T-helper 22 cell (primary cell): ENCODE results near the gene TTC6.

Experiments
- DNase-seq: peaks from one replicate; pipeline ENCODE4 v3.0.0-alpha.2; 2020; ENCODE audit warnings: low read depth

The TTC6 gene

DNA sequence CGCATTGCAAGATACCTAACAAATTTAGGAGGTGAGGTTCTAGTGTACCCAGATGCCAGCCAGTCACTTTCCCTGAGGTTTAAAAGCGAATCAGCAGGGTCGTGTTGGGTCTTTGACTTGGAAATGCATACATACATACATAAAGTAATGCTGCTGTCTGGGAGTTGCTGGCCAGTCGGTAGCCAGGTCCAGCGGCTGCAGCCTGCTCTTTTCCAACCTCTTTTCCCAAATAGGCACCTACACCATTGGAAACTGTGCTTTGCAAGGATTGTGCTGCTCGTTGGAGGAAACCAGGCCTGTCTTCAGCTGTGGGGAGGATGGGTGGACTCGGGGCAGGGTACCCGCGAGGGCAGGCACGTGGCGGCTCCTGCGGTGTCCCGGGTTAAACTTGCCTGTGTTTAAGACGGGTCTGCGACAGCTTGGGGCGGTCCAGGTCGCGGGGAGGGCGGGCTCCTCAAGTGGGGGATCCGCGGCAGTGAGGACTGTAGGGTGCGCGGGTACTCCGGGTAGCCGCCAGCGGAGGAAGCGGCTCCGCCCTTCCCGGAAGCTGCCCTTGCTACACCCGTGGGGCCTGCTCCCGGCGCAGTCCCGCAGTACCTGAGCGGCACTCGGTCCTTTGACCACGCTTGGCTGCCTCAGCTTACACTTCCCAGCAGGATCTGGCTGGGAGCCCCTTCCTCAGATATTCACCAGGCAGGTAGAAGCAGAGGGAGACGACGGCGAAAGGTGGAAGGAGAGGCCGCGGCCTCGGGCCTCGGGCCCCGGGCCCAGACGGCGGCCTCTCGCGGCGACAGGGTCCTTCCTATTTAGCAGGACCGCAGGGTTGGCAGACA is 2.7 kb downstream of the TTC6 start:
- DNase-seq: no peak

DNA sequence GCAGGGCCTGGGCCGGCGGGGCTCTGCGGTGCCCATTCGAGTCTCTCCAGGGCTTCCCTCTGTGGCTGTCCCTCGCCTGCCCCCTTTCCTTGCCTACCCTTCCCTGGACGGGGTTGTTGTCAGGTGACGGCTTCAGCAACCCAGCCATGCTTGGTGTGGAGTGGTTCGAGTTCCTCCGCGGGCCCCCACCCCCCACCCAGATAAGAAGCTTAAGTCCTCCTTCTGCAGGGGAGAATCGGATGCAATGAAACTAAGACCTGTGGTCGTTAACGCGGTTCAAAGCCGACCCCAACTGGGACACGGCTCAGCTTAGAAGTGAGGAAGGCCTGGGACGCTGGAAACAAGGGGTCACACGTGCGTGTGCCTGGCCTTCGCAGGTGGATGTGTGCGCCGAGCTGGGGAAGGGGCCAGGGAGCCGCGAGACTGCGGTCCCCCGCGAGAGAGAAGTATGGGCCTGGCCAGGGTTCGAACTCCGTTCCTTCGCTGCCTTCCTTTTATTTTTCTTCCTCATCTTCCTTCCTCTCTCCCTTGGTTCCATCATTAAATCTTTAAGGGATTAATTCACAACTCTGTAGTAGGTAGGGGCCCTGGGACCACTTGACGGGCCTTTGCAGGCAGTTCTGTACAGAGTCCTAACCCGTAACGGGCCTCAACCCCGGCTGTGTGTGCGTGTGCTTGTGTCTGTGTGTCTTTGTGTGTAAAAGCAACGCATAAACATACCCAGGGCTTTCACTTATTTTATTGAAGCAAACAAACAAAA is 3.5 kb downstream of the TTC6 start:
- no peak for DNase-seq

DNA sequence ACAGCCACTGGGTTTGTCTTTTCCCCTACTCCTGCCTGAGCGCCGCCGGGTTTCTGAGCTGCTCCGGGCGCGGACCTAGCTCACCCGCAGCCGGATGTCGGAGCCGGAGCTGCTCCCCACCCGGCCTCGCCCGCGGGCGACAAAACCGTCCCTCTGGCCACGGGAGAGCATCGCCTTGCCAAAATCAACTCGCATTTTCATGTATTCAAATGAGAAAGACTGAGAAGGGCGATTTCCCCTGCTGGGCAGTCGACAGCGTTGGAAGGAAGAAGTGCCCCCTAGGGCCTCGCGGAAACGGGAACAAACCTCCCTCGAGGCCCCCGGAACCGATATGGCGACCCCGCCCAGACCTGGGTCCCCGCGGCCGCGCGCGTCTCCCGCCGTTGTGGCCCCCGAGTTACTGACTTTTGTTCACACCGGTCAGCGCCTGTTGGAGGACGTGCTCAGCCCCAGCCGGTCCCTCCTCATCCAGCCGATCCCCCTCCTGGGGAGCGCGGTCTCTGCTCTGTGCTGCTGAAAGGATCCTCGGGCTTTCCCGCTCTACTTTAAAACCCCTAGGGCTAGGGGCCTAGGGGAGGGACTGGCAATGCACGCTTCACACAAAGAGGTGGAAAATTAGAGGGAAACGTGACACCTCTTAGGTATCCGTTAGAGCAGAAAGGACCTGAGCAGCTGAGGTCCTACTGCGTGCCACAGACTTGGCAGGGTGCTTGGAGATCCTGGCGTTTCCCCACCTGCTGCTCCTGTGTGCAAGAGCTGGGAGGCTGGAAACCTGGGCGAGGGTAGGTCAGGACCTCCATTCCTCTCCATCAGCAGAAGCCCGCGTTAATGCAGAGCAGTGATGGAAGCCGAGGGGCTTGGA is 4.3 kb downstream of the TTC6 start:
- no peak for DNase-seq

DNA sequence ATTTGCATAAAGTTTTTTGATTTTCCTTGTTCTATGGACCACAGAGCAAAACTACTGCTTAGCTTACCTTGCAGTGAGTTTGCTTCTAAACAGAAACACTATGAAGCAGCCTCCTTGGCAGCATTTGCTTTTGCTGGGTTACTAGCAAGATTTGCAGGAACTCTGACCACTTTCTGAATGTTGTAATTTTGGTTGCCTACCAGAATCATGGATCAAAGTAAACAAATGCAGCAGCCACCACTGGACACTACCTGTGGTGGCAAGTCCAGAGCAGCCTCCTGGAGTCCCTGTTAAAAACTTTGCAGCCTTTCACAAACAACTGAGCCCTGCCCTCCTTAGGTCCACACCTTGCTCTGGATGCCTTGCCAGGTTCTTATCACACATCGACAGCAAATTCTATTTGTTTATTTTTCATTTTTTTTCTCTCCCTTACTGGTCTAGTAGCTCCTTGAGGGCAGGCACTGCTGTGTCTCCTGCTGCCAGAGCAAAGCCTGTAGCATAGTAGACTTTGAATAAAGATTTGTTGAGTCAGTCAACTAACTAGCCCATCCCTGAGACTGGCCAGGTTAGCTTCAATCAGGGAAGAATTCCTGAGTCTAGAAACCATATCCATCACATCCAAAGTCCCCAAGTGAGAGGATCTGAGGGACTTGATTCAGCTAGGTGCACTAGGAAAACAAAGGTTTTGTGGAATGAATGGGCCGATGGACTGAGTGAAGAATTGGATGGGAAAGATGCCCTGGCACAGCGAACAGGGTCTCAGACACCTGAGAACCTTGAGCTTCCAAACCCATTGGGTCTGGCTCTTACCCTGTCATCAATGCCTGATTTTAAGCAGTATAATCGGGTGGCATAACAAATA is 5.7 kb downstream of the TTC6 start:
- no peak for DNase-seq

DNA sequence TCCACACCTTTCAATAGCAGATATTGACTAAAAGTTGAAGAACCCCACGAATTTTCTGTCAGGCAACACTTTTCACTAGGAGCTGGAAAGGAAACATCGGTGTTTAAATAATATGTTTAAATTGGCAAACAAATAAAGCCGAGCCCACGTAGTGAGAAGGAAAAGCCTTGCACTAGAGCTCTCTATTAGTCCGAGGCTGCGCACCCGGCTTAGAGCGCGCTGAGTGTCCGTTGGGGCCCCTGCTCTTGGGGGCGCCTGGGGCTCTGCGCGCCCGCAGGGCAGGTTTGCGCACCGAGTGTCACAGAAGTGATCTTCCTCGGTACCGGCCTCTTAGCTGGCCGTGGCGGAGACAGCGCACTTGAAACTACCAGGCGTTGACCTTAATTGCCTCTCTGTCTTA is 6.4 kb downstream of the TTC6 start:
- no peak for DNase-seq

DNA sequence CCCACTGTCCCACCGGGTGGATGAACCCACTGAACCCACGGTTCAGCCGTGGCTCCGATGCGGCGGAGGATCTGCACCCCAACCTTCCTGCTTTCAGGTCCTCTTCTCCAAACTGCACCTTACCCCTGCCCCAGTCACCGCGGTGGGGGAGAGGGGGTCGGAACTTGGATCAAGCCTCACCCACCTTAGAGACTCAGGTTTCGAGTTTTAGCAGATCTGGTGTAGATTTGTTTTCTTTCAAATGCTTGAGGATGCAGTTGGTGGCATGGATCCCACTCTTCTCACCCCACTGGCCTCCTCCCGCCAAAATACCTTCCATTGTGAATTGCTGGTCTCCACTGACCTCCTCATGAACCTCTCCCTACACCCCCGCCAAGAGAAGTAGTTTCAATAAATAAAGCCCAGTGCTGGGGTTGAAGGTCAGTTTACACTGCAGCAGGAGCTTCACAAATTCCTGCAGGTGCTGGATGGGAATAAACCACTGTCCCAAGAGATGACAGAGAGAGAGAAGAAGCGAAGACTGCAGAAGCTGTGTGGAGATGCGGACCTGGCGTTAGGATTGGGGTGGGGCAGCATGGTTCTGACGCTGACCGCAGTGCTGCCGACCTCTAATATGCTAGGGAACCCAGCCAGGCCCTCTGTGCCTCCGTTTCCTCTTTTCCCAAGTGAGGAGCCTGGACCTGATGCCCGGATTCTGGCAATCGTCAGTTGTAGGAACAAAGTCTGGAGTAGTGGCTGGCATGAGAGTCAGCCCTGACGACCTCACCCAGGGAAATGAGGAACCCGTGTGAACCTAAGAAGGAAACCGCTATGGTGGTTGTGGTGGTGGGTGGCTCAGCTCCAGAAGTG is 7.4 kb downstream of the TTC6 start:
- no peak for DNase-seq

DNA sequence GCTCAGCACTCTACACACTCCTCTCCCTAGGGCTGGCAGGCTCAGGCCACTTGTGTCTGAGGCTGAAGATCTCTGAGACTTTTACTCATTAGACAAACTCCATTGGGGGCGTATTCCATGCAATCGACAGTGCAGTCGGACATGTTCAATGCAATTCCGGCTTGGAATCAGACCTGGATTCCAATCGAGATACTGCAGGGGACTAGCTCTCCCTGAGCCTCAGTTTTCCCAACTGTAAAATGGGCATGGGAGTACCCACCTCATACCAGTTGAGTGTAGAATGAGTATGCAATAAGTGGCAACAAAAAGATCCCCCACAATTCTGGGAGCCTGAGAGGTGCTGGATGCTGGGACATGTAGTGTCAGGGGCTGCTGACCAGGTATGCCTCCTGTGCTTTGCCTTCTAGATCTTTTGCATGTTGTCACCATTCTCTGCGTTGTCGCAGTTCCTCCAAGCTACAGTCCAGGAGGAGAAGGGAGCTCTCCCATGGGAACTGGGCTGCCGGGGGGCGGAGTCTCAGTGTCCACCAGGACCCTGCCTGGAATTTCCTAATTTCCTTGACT is 8.3 kb downstream of the TTC6 start:
- no peak for DNase-seq

DNA sequence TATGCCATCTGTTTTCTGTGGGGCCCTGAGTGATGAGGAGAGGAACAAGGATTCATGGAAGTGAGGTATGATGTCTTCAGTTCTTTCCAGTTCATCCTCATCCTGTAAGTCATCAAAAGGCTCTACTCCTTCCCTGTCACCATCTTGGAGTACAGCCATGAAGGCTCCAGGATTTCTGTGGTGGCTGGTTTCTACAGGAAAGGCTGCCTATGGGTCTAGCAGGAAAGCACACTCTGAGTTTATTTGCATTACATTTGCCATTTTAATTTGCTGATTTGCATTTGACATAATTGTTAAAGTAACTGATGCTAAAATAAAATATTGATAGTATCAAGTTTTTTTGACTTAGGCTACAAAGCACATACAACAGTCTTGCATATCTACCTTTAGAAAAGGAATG is 11.2 kb downstream of the TTC6 start:
- no peak for DNase-seq

DNA sequence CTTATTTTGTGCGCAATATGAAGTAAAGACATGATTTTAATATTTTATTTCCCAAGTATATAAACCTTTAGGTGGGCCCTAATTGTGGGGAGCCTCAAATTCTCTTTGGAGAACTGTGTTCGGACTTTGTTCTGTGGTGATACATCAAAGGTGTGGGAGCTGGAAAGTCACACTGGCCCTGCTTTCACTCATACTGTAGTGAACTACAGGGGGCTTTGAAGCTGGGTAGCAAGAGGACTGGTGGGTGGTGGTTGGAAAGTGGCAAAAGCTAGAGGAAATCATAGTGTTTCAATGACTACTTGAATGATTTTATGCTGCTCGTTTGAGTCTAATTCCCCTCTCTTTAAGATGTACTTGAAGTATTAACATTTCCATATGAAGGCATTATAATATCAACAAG is 13.2 kb downstream of the TTC6 start:
- no peak for DNase-seq

DNA sequence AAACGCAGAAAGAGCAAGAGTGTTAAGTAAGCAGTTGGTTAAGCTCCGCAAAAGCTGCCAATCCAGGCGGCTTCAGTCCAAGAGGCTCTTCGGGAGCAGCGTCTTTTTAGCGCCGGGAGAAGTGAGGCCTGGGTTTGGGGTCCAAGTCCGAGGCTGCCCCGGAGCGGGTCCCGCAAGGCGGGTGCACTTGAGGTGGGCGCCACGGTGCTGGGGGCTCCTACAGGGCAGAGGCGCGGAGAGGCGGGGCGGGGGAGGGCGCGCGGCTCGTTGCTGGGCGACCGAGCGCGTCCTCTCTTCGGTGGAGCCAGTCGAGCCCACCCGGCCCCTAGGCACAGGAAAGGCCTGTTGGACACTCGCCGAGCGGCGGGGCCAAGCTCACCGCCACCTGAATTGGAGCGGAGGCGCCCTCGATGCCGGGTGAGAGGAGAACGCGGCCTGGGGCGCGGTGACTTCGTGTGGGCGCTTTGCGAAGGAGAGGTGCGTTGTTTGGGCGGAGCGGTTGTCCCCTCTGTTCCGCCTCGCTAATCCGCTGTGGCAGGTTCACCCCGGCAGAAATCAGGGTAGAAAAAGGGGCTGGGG is 15.6 kb downstream of the TTC6 start:
- DNase-seq: no peak

DNA sequence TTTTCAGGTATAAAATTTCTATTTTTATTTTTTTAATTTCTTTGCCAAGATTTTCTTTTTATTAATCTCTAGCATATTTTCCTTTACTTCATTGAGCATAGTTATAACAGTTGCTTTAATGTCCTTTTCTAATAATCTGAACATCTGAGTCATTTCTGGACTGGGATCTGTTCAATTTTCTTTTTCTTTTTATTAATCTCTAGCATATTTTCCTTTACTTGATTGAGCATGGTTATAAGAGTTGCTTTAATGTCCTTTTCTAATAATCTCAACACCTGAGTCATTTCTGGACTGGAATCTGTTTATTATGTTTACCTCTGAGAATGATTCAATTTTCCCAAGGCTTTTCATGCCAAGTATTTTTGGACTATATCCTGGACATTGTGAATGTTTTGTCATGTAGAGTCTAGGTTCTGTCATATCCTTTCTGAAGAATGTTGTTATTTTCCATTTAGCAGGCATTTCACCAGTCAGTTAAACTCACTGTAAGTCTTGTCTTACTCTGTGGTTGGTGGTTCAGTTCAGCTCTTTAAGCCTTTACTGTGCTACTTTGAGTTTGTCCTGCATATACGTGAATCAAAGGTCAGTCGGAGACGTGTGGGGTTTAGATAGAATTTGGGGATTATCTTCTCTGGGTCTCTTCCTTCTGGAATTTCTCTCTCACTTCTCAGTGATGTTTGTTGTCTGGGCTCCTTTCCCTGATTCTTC is 20.3 kb downstream of the TTC6 start:
- DNase-seq: no peak

DNA sequence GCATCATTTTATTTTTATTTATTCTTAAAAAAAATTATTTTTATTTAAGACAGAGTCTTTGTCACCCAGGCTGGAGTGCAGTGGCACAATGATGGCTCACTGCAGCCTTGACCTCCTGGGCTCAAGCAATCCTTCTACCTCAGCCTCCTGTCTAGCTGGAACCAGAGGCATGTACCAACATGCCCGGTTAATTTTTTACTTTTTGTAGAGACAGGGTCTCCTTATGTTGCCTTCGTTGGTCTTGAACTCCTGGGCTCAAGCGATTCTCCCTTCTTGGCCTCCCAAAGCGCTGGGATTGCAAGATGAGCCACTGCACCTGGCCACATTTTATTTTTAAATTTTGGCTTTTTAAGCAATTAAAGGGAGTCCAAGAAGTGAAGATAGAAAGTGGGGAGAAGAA is 21.4 kb downstream of the TTC6 start:
- no peak for DNase-seq

DNA sequence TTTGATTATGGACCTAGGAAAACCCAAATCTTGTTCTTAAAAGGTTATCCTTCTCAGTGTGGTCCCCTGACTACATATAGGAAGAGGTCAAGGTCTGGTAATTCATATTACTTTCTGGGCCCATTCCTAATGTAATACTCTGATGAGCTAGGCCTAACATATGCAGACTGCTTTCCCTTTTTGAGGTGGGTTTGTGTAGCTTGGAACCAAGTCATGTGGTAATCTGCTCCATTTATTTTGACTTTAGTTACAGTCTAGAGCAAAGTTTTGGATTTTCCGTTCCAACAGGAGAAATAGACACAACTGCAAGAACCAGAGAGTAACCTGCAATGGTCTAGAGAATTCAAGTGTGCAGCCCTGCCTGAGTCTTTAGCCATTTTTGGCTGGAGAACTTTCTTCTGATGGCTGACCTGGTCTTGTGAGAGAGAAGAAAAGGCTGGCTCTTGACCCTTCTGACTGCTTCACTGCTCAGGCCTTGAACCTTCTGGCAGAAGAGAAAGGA is 22.5 kb downstream of the TTC6 start:
- no peak for DNase-seq

DNA sequence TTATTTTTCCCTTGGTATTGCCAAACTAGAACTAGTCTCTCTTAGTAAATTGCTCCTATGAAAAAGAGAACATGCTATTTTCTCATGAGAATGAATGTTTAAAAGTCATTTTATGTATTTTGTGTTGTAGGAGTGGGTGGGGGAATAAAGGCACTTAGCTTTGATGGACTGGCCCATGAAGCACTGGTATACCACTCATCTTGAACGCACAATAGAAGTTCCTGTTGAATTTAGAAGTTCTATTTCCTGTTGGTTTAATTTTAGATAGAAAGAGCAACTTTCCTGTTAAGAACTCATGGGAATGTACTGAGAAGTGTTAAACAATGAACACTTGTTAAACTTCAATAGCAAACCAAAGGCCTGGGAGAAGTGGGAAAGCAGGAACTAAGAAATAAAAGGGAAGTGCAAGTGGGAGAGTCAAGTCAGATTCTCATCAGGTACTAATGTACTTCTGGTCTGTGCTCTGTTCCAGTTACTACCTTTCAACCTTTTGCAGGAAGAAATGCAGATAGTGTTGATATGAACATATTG is 23.1 kb downstream of the TTC6 start:
- DNase-seq: no peak

DNA sequence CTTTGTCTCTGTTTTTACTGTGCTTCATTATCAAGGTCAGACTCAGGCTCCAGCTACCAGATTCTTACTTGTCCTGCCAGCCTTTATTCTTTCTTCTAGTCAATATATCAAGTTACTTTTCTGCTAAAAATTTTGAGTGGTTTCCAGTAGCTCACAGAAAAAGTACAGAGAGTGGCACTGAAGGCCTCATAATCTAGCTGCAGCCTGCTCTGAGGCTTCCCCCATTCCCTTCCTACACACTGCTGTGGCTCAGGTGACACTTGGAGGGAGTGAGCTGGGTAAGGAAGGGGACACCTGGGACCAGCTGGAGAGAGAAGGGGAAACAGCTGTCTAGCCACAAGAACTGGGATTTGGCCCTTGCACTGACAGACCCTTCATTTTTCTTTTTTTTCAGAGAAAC is 25.4 kb downstream of the TTC6 start:
- no peak for DNase-seq

DNA sequence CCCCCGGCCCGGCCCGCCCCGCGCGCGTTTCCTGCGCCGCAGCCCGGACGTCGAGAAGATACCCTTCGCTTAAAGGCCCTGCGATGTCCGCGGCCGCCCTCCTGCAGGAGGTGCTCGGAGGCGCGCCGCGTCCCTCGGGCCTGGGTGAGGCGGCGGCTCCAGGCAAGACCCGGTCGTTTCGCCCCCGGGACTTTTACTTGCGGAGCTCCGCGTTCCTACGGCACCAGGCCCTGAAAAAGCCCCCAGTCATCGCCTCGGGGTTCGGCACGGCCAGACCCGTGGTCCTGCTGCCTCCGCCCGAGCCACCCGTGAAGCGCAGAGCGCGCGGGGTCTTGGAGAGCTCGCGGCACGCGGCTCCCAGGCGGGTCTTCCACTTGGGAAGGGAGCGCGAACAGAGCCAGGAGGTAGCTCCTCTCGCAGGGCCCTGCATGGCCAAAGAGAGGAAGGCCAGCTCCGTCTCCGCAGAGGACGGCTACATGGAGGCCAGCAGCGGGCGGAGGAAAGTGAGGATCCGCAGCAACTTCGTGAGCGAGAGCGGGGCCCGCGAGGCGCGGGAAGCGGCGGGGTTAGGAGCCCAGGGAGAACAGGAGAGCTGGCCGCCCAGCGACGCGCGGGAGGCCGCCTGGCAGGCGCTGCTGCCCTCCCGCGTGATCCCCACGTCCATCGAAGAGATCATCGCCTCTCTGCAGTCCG is 26.9 kb downstream of the TTC6 start:
- no peak for DNase-seq

DNA sequence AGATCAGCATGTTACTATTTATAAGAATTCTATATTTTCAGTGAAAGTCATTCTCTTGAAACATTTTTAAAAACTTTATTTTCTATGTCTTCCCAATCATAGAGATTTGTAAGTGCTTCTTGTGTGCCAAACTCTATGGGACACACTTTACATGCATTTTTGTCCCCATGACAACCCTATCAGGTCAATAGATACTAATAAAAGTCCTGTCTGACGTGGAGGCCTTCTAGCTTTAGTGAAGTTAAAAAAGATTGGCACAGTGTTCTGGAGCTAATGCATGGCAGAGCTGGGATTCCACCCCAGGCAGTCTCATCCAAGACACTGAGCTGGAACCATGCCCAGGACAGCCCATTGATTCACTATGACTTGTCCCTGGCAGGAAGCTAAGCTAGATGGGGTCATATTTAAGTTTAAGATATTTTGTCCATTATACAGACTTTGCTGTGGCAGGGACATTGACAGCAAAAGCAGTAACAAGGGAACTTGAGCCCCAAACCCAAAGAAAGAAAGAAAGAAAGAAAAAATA is 28.1 kb downstream of the TTC6 start:
- no peak for DNase-seq

DNA sequence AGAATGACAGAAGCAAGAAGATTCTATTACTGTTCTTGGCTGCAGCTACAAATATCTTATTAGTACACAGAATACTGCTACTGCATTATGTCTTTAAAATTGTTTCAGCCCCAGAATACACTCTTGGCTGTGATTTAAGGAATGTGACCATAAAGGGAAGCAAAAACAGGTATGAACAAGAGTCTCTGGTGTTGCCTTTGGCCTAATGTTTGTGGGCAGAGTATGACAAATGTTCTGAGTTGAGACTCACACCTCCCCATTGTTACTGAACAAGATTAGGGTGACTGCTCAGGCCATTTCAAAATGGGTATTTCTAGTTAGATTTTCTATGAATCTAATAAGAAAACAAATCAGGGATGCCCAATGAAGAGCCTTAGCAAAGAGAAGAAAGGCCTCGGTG is 28.5 kb downstream of the TTC6 start:
- no peak for DNase-seq
